Ascending aorta (tissue), 2 donors: ENCODE results near the gene ABI1. TPM values are rescaled to one million over a fixed set of nuclear protein-coding genes. Genes with fewer than 3 reads are reported as not detected.

Experiments used
- DNase-seq, 2 donors: peaks; one replicate each; pipeline ENCODE4 v3.0.0-alpha.2; 2019; ENCODE audit warnings: low spot score in 2 of 2
- H3K27ac ChIP-seq, 2 donors: fragments of 200-600 bp; sonication (generic); one replicate each; pipeline ENCODE4 v1.5.1; 2016 to 2017; ENCODE audit warnings: mild to moderate bottlenecking in 1 of 2
- H3K27me3 ChIP-seq: fragments of 200-600 bp; sonication (generic); one replicate; pipeline ENCODE4 v1.5.1; 2017
- H3K36me3 ChIP-seq, 2 donors: fragments of 200-600 bp; sonication (generic); one replicate each; pipeline ENCODE4 v1.5.1; 2016
- H3K4me1 ChIP-seq, 2 donors: fragments of 200-600 bp; sonication (generic); one replicate each; pipeline ENCODE4 v1.5.1; 2016 to 2017; ENCODE audit warnings: mild to moderate bottlenecking in 1 of 2
- H3K4me3 ChIP-seq, 2 donors: fragments of 200-600 bp; sonication (generic); one replicate each; pipeline ENCODE4 v1.5.1; 2016 to 2017; ENCODE audit warnings: mild to moderate bottlenecking in 1 of 2
- H3K9me3 ChIP-seq, 2 donors: fragments of 200-600 bp; sonication (generic); one replicate each; pipeline ENCODE4 v1.5.1; 2016
- intact Hi-C: fragments of 100-400 bp; cut with DNase I; formaldehyde crosslinking; loops from one replicate; pipeline ENCODE4 v1.15.1; 2023
- total RNA-seq: library from RNA; depleted of rRNA; stranded (reverse); fragments of >200 nt; gene quantifications from one replicate; pipeline ENCODE4 v1.1.0, GENCODE V29; 2016
- TF ChIP-seq, protein P1 (sequence below), 3 experiments: fragments of 200-600 bp in 2 of 3; fragments of 450-650 bp in 1 of 3; sonication (generic) in 2 of 3; IDR thresholded peaks; one replicate each; pipeline ENCODE4 v1.5.1; 2016 to 2019; ENCODE audit warnings: antibody characterized with exemption in 3 of 3, mild to moderate bottlenecking in 1 of 3, moderate library complexity in 1 of 3

The ABI1 gene
- total RNA-seq, 1 donor from 2014 or later, result 5.7 TPM

- TF ChIP-seq, protein P1, sequence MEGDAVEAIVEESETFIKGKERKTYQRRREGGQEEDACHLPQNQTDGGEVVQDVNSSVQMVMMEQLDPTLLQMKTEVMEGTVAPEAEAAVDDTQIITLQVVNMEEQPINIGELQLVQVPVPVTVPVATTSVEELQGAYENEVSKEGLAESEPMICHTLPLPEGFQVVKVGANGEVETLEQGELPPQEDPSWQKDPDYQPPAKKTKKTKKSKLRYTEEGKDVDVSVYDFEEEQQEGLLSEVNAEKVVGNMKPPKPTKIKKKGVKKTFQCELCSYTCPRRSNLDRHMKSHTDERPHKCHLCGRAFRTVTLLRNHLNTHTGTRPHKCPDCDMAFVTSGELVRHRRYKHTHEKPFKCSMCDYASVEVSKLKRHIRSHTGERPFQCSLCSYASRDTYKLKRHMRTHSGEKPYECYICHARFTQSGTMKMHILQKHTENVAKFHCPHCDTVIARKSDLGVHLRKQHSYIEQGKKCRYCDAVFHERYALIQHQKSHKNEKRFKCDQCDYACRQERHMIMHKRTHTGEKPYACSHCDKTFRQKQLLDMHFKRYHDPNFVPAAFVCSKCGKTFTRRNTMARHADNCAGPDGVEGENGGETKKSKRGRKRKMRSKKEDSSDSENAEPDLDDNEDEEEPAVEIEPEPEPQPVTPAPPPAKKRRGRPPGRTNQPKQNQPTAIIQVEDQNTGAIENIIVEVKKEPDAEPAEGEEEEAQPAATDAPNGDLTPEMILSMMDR (IDR thresholded peaks at IDR 0.05), result no peak
- H3K4me1 ChIP-seq, result peaks cover 0 to 2% of the 10 kb centered on the region in 2 donors
- H3K27me3 ChIP-seq, result no peaks in the 10 kb centered on the region
- H3K9me3 ChIP-seq, result no peaks in the 10 kb centered on the region
- DNase-seq, result no peak
- H3K36me3 ChIP-seq, result no peaks in the 10 kb centered on the region
- no peak overlapping the region for H3K4me3 ChIP-seq
- intact Hi-C loops, result no loop called here
- no peak overlapping the region for H3K27ac ChIP-seq
Observed at GRCh38 chr10:26806557-26806956, 54.2 kb downstream of the ABI1 start.

- H3K9me3 ChIP-seq, result no peaks in the 10 kb centered on the region
- DNase-seq, result no peak
- H3K4me1 ChIP-seq, result peaks cover 0 to 2% of the 10 kb centered on the region in 2 donors
- TF ChIP-seq, protein P1 (IDR thresholded peaks at IDR 0.05), result no peak
- H3K27ac ChIP-seq, result no peak overlapping the region
- no peaks in the 10 kb centered on the region for H3K27me3 ChIP-seq
- no peak overlapping the region for H3K4me3 ChIP-seq
- intact Hi-C loops, result no loop called here
- H3K36me3 ChIP-seq, result no peaks in the 10 kb centered on the region
Observed at GRCh38 chr10:26805567-26806245, 55.1 kb downstream of the ABI1 start.

- DNase-seq, result no peak
- Histone ChIP-seq H3K27me3 (no peaks in the 10 kb centered on the region), H3K4me3 (no peak overlapping the region), H3K27ac (no peak overlapping the region), H3K4me1 (peaks cover 0 to 2% of the 10 kb centered on the region in 2 donors), H3K36me3 (no peaks in the 10 kb centered on the region), H3K9me3 (no peaks in the 10 kb centered on the region)
- TF ChIP-seq, protein P1 (IDR thresholded peaks at IDR 0.05), result no peak
- intact Hi-C loops, result no loop called here
Observed at GRCh38 chr10:26804418-26805393, 56.1 kb downstream of the ABI1 start.

GRCh38 chr10:26803849-26804248, 56.9 kb downstream of the ABI1 start:
- TF ChIP-seq, protein P1 (IDR thresholded peaks at IDR 0.05), result no peak
- Histone ChIP-seq H3K4me1 (peaks cover 0 to 2% of the 10 kb centered on the region in 2 donors), H3K27ac (no peak overlapping the region), H3K36me3 (no peaks in the 10 kb centered on the region), H3K27me3 (no peaks in the 10 kb centered on the region), H3K9me3 (no peaks in the 10 kb centered on the region), H3K4me3 (no peak overlapping the region)
- intact Hi-C loops, result no loop called here
- no peak for DNase-seq

DNA sequence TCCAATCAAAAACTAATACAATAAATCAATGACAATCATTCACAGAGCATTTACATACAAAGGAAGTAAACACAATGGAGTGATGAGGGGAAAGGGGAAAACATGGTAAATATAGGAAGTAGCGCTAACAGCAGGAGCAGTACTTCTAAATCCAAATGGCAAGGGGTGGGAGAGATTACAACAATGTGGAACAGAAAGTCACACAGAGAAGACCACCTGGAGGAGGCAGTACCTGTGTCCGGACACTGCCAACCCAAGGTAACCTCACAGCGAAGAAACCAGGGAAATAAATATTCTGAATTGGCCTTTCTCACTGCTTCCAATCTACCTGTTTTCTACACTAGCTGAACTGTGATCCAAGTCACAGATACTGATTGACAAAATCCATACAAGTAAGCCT, 58.2 kb downstream of the ABI1 start:
- no peaks in the 10 kb centered on the region for H3K27me3 ChIP-seq
- no peak for DNase-seq
- no peak overlapping the region for H3K27ac ChIP-seq
- H3K4me3 ChIP-seq, result no peak overlapping the region
- TF ChIP-seq, protein P1 (IDR thresholded peaks at IDR 0.05), result no peak
- intact Hi-C loops, result no loop called here
- no peaks in the 10 kb centered on the region for H3K9me3 ChIP-seq
- H3K36me3 ChIP-seq, result no peaks in the 10 kb centered on the region
- peaks cover 0 to 2% of the 10 kb centered on the region in 2 donors for H3K4me1 ChIP-seq
